Measurements from ENCODE around the gene POT1. TPM values are rescaled to one million over a fixed set of nuclear protein-coding genes. Genes with fewer than 3 reads are reported as not detected.

Gene POT1
- total and polyA plus RNA-seq, 7 experiments from 2014 or later, result 13.1 to 33.8 (median 26.9) TPM

DNA sequence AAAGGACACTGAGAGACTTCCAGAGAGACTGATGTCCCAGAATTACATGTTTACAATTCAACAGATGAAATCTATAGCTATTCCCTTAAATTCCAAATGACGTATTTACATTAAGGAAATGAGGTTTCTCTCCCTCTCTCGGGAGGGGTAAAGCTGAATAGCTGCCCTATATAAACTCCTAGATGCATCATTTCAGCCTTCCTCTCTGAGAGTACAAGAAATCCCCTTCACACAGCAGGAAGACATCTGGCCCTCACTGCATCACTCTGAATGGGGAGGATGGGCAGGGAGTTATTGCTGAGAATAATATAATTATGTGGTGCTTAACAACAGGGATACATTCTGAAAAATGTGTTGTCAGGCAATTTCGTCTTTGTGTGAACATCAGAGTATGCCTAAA is 11.0 kb downstream of the POT1 start:
- Mint-ChIP-seq H3K4me1 (peaks cover 13 to 53% (median 38%) of the 10 kb centered on the region in 7 donors), H3K27me3 (no peaks in the 10 kb centered on the region), H3K4me3 (no peak overlapping the region), H3K27ac (no peak overlapping the region), H3K36me3 (peaks cover 0 to 51% (median 15%) of the 10 kb centered on the region in 5 donors), H3K9me3 (no peaks in the 10 kb centered on the region)
- no peaks in the 10 kb centered on the region for H3K9me3 ChIP-seq (ENCODE audit: control insufficient read depth in 2 of 3, low read length in 3 of 3)
- H3K36me3 ChIP-seq (ENCODE audit: control insufficient read depth in 2 of 3, insufficient read depth in 3 of 3, low read length in 3 of 3), result no peaks in the 10 kb centered on the region
- ChIA-PET POLR2A (no interaction called here), CTCF (interaction anchor here (0.6 kb wide), 1 partner anchor 65 kb away, joined by 3 read pairs; no protein-coding TSS in a partner anchor)
- H3K27ac ChIP-seq (ENCODE audit: low read depth, low read length), result no peak overlapping the region
- no peaks in the 10 kb centered on the region for H3K27me3 ChIP-seq (ENCODE audit: control insufficient read depth in 2 of 2, insufficient read depth in 2 of 2, low read length in 2 of 2)
- no peak for ATAC-seq
- no peak overlapping the region for H3K4me3 ChIP-seq (ENCODE audit: low read length)
- intact Hi-C loops (cut with micrococcal nuclease), result no loop called here
- no peaks in the 10 kb centered on the region for H3K4me1 ChIP-seq (ENCODE audit: control insufficient read depth in 2 of 2, insufficient read depth in 2 of 2, low read length in 2 of 2)
- no peak for DNase-seq

DNA sequence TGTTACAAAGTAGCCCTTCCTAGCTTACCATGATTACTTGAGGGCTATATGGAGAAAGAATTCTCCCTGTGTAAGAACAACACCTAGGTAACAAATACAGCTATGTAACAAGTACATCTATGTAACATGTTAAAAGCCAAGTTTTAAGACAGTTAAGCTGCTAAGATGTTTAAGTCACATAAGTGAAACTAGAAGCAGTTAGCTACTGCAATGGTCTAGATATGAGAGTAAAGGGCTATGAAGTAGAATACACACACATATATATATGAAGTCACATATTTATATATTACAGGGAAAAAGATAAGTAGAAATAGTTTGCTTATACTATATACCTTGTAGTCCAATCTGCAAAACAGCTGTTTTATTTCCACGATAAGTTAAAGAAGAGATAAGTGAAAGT is 14.4 kb downstream of the POT1 start:
- H3K4me1 ChIP-seq (ENCODE audit: control insufficient read depth in 2 of 2, insufficient read depth in 2 of 2, low read length in 2 of 2), result no peaks in the 10 kb centered on the region
- H3K4me1 Mint-ChIP-seq, result peaks cover 5 to 32% (median 21%) of the 10 kb centered on the region in 7 donors
- no peak overlapping the region for H3K4me3 Mint-ChIP-seq
- intact Hi-C loops (cut with micrococcal nuclease), result no loop called here
- no peaks in the 10 kb centered on the region for H3K27me3 Mint-ChIP-seq
- no peaks in the 10 kb centered on the region for H3K9me3 ChIP-seq (ENCODE audit: control insufficient read depth in 2 of 3, low read length in 3 of 3)
- no peak overlapping the region for H3K27ac ChIP-seq (ENCODE audit: low read depth, low read length)
- H3K4me3 ChIP-seq (ENCODE audit: low read length), result no peak overlapping the region
- H3K36me3 ChIP-seq (ENCODE audit: control insufficient read depth in 2 of 3, insufficient read depth in 3 of 3, low read length in 3 of 3), result no peaks in the 10 kb centered on the region
- H3K27ac Mint-ChIP-seq, result no peak overlapping the region
- no peaks in the 10 kb centered on the region for H3K9me3 Mint-ChIP-seq
- ChIA-PET CTCF (no interaction called here), POLR2A (no interaction called here)
- ATAC-seq (no peak), DNase-seq (no peak)
- H3K27me3 ChIP-seq (ENCODE audit: control insufficient read depth in 2 of 2, insufficient read depth in 2 of 2, low read length in 2 of 2), result no peaks in the 10 kb centered on the region
- peaks cover 4 to 53% (median 23%) of the 10 kb centered on the region in 5 donors for H3K36me3 Mint-ChIP-seq

DNA sequence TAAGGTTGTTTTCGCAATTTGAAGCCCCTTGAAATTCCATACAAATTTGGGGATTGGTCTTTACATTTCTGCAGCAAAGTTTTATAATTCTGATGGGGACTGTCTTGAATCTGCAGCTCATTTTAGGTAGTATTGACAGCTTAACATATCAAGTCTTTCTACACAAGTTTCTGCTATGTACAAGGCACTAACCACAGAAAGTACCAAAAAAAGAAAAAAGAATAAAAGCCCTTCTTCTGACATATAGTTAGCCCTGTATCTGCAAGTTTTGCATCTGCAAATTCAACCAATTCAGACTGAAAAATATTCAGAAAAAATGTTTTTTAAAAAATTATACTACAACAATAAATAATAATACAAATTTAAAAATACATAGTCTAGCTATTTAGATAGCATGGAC is 15.3 kb downstream of the POT1 start:
- ATAC-seq, result no peak
- CTCF ChIA-PET, result no interaction called here

DNA sequence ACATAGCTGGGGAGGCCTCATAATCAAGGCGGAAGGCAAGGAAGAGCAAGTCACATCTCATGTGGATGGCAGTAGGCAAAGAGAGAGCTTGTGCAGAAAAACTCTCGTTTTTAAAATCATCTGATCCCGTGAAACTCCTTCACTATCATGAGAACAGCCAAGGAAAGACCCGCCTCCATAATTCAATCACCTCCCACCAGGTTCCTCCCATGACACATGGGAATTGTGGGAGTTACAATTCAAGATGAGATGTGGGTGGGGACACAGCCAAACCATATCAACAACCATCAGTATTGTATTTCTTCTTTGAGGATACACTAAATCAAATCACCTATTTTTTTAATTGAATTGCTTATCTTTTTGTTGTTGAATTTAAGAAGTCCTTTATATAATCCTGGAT is 16.7 kb downstream of the POT1 start:
- H3K4me1 ChIP-seq (ENCODE audit: control insufficient read depth in 2 of 2, insufficient read depth in 2 of 2, low read length in 2 of 2), result no peaks in the 10 kb centered on the region
- ATAC-seq, result no peak
- H3K4me1 Mint-ChIP-seq, result peaks cover 5 to 29% (median 14%) of the 10 kb centered on the region in 7 donors
- ChIA-PET CTCF (interaction anchor here (1.1 kb wide), 1 partner anchor 31 kb away, joined by 3 read pairs; no protein-coding TSS in a partner anchor), POLR2A (no interaction called here)
- no peaks in the 10 kb centered on the region for H3K36me3 ChIP-seq (ENCODE audit: control insufficient read depth in 2 of 3, insufficient read depth in 3 of 3, low read length in 3 of 3)
- H3K9me3 Mint-ChIP-seq, result no peaks in the 10 kb centered on the region
- H3K27ac ChIP-seq (ENCODE audit: low read depth, low read length), result no peak overlapping the region
- H3K36me3 Mint-ChIP-seq, result peaks cover 4 to 43% (median 15%) of the 10 kb centered on the region in 5 donors
- H3K27ac Mint-ChIP-seq, result no peak overlapping the region
- DNase-seq, result no peak
- no peak overlapping the region for H3K4me3 ChIP-seq (ENCODE audit: low read length)
- H3K4me3 Mint-ChIP-seq, result no peak overlapping the region
- H3K9me3 ChIP-seq (ENCODE audit: control insufficient read depth in 2 of 3, low read length in 3 of 3), result no peaks in the 10 kb centered on the region
- H3K27me3 Mint-ChIP-seq, result no peaks in the 10 kb centered on the region
- intact Hi-C loops (cut with micrococcal nuclease), result no loop called here
- H3K27me3 ChIP-seq (ENCODE audit: control insufficient read depth in 2 of 2, insufficient read depth in 2 of 2, low read length in 2 of 2), result no peaks in the 10 kb centered on the region

More for the DNA sequence above, 15.3 kb downstream of the POT1 start:
- H3K27me3 Mint-ChIP-seq, result no peaks in the 10 kb centered on the region
- H3K9me3 Mint-ChIP-seq, result no peaks in the 10 kb centered on the region
- peaks cover 2 to 29% (median 17%) of the 10 kb centered on the region in 7 donors for H3K4me1 Mint-ChIP-seq
- Histone ChIP-seq H3K36me3 (ENCODE audit: control insufficient read depth in 2 of 3, insufficient read depth in 3 of 3, low read length in 3 of 3) (no peaks in the 10 kb centered on the region), H3K27me3 (ENCODE audit: control insufficient read depth in 2 of 2, insufficient read depth in 2 of 2, low read length in 2 of 2) (no peaks in the 10 kb centered on the region), H3K4me3 (ENCODE audit: low read length) (no peak overlapping the region), H3K4me1 (ENCODE audit: control insufficient read depth in 2 of 2, insufficient read depth in 2 of 2, low read length in 2 of 2) (no peaks in the 10 kb centered on the region), H3K9me3 (ENCODE audit: control insufficient read depth in 2 of 3, low read length in 3 of 3) (no peaks in the 10 kb centered on the region), H3K27ac (ENCODE audit: low read depth, low read length) (no peak overlapping the region)
- H3K27ac Mint-ChIP-seq, result no peak overlapping the region
- POLR2A ChIA-PET, result interaction anchor here (0.8 kb wide), 1 partner anchor 37 kb away, joined by 4 read pairs; no protein-coding TSS in a partner anchor
- intact Hi-C loops (cut with micrococcal nuclease), result no loop called here
- peaks cover 4 to 46% (median 16%) of the 10 kb centered on the region in 5 donors for H3K36me3 Mint-ChIP-seq
- DNase-seq, result no peak
- H3K4me3 Mint-ChIP-seq, result no peak overlapping the region

DNA sequence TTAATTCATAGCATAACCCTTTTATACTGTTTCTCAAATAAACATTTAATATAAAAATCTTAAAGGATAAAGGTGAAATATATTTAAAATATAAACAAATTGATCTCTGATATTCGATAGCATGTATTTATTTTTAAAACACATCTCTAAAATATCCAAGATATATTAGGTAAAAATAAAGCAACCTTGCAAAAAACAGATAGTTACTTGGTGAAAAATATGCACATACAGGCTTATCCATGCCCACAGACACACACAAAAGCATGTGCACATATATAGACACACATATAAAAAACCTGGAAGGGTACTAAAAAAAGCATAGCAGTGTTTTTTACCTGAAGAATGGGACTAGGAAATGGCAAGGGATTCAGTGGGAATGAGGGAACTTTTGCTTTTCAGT is 19.8 kb downstream of the POT1 start:
- intact Hi-C loops (cut with micrococcal nuclease), result loop anchor here in 1 of 2 donors (2.0 kb wide), 1 partner anchor 15 kb away; no protein-coding TSS in a partner anchor
- DNase-seq (no peak), ATAC-seq (no peak)
- Mint-ChIP-seq H3K4me3 (no peak overlapping the region), H3K27me3 (no peaks in the 10 kb centered on the region), H3K4me1 (peaks cover under 1 to 23% (median 17%) of the 10 kb centered on the region in 7 donors), H3K36me3 (peaks cover 4 to 50% (median 28%) of the 10 kb centered on the region in 5 donors), H3K27ac (no peak overlapping the region), H3K9me3 (peaks cover 0 to 6% (median 0%) of the 10 kb centered on the region in 11 donors)
- Histone ChIP-seq H3K9me3 (ENCODE audit: control insufficient read depth in 2 of 3, low read length in 3 of 3) (no peaks in the 10 kb centered on the region), H3K27me3 (ENCODE audit: control insufficient read depth in 2 of 2, insufficient read depth in 2 of 2, low read length in 2 of 2) (no peaks in the 10 kb centered on the region), H3K36me3 (ENCODE audit: control insufficient read depth in 2 of 3, insufficient read depth in 3 of 3, low read length in 3 of 3) (no peaks in the 10 kb centered on the region), H3K4me1 (ENCODE audit: control insufficient read depth in 2 of 2, insufficient read depth in 2 of 2, low read length in 2 of 2) (no peaks in the 10 kb centered on the region), H3K4me3 (ENCODE audit: low read length) (no peak overlapping the region), H3K27ac (ENCODE audit: low read depth, low read length) (no peak overlapping the region)
- ChIA-PET CTCF (no interaction called here), POLR2A (no interaction called here)

DNA sequence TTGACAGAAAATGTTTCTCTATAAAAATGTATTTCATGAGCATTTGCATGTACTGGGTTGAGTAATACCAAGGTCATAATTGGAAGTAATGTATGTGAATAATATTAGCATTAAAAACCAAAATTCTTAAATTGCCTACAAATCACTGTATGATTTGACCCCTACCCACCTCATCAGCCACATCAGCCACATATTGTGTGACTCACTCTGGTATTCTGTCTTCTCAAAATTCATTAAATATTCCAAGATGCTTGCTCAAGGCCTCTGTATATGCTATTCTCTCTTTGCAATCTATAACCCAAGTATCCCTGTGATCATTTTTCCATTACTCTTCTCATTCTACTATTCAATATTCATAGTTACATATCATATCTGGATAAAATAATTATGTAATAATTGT is 21.4 kb downstream of the POT1 start:
- Histone ChIP-seq H3K36me3 (ENCODE audit: control insufficient read depth in 2 of 3, insufficient read depth in 3 of 3, low read length in 3 of 3) (no peaks in the 10 kb centered on the region), H3K4me1 (ENCODE audit: control insufficient read depth in 2 of 2, insufficient read depth in 2 of 2, low read length in 2 of 2) (no peaks in the 10 kb centered on the region), H3K9me3 (ENCODE audit: control insufficient read depth in 2 of 3, low read length in 3 of 3) (no peaks in the 10 kb centered on the region), H3K4me3 (ENCODE audit: low read length) (no peak overlapping the region), H3K27me3 (ENCODE audit: control insufficient read depth in 2 of 2, insufficient read depth in 2 of 2, low read length in 2 of 2) (no peaks in the 10 kb centered on the region), H3K27ac (ENCODE audit: low read depth, low read length) (no peak overlapping the region)
- ChIA-PET CTCF (no interaction called here), POLR2A (no interaction called here)
- Mint-ChIP-seq H3K4me3 (no peak overlapping the region), H3K27ac (no peak overlapping the region), H3K9me3 (peaks cover 0 to 7% (median 0%) of the 10 kb centered on the region in 11 donors), H3K4me1 (peaks cover 2 to 35% (median 31%) of the 10 kb centered on the region in 7 donors), H3K36me3 (peaks cover 4 to 53% (median 33%) of the 10 kb centered on the region in 5 donors), H3K27me3 (no peaks in the 10 kb centered on the region)
- intact Hi-C loops (cut with micrococcal nuclease), result no loop called here
- no peak for ATAC-seq
- DNase-seq, result no peak

DNA sequence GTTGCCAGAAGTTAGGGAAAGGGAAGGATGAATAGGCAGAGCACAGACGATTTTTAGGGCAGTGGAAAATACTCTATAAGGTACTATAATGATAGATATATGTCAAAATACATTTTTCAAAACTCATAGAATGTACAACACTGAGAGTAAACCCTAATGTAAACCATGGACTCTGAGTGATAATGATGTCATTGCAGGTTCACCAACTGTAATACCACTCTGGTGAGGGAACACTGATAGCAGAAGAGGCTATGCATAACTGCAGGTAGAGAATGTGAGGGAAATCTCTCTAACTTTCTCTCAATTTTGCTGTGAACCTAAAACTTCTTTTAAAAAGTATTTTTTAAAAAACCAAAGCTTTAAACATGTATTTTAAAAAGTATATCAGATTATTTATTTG is 22.1 kb downstream of the POT1 start:
- ChIA-PET CTCF (no interaction called here), POLR2A (no interaction called here)
- no peaks in the 10 kb centered on the region for H3K27me3 ChIP-seq (ENCODE audit: control insufficient read depth in 2 of 2, insufficient read depth in 2 of 2, low read length in 2 of 2)
- H3K36me3 ChIP-seq (ENCODE audit: control insufficient read depth in 2 of 3, insufficient read depth in 3 of 3, low read length in 3 of 3), result no peaks in the 10 kb centered on the region
- H3K4me3 Mint-ChIP-seq, result no peak overlapping the region
- no peak overlapping the region for H3K27ac Mint-ChIP-seq
- no peaks in the 10 kb centered on the region for H3K4me1 ChIP-seq (ENCODE audit: control insufficient read depth in 2 of 2, insufficient read depth in 2 of 2, low read length in 2 of 2)
- H3K9me3 Mint-ChIP-seq, result peaks cover 0 to 11% (median 0%) of the 10 kb centered on the region in 11 donors
- DNase-seq (no peak), ATAC-seq (no peak)
- H3K27me3 Mint-ChIP-seq, result no peaks in the 10 kb centered on the region
- no peak overlapping the region for H3K27ac ChIP-seq (ENCODE audit: low read depth, low read length)
- peaks cover under 1 to 50% (median 32%) of the 10 kb centered on the region in 5 donors for H3K36me3 Mint-ChIP-seq
- intact Hi-C loops (cut with micrococcal nuclease), result no loop called here
- no peaks in the 10 kb centered on the region for H3K9me3 ChIP-seq (ENCODE audit: control insufficient read depth in 2 of 3, low read length in 3 of 3)
- no peak overlapping the region for H3K4me3 ChIP-seq (ENCODE audit: low read length)
- H3K4me1 Mint-ChIP-seq, result peaks cover 2 to 40% (median 27%) of the 10 kb centered on the region in 7 donors
